Measurements from ENCODE around the gene SIK1.

- TF ChIP-seq POLR2A (IDR thresholded peaks at IDR 0.05; ENCODE audit: low read length), result no peak
- TF ChIP-seq GATA1 (IDR thresholded peaks at IDR 0.05; ENCODE audit: low read depth, low read length), result no peak
These were observed 57.8 kb downstream of the SIK1 start for GRCh38 chr21:43369124-43369523.

All from erythroblast (primary cell).